SIG-M5 treated with dmso at 0.1 percent for 504 hours (cell line): ENCODE measurements around the gene CLNK.
A peak's percentile ranks its signal among the peaks of the same experiment; 100 is the strongest.

Source experiments
- DNase-seq: peaks from one replicate; lab custom pipeline; 2025; ENCODE audit not compliant: unreplicated experiment; lab: John Stamatoyannopoulos, UW

CLNK gene

GRCh38 chr4:10701702-10702460 is 17.3 kb upstream of the CLNK start:
- no peak for DNase-seq

DNA sequence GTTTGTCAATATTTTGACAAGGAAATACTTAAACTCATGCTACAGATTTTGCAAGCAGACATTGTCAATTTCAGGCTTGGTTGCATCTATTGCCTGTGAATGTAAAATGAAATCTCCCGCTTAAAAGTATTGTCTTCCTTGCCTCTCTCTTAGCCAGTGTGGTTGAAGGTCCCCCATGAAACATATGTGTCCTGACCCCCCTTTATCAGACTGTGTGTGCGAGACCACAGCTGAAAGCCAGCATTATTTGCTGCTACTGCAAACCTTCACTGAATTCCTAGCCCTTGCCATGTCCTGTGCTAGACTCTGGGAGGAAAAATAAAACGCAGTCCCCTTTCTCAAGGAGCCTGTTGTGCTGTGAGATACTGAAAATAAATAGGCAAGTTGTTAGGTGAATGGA is 16.6 kb upstream of the CLNK start:
- DNase-seq: no peak

- no peak for DNase-seq
Observed at GRCh38 chr4:10698172-10698571, 13.6 kb upstream of the CLNK start.

DNA sequence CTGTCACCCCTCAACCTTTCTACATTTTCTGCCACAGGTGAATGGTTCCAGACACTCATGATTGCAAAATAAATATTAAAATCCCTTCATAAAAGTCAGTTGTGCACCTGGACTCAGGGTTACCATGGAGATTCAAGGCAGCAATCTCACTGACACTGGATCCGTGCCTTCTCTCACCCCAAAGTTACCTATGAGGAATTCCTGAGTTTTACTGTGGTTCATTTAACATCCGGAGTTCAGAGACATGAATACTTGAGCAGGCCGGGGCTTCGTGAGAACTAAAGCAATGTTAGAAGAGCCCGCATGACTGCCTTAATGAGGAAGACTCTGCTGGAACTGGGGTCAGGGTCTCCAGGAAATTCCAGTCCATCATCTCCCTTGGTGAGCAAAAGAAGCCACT is 12.5 kb upstream of the CLNK start:
- no peak for DNase-seq

DNA sequence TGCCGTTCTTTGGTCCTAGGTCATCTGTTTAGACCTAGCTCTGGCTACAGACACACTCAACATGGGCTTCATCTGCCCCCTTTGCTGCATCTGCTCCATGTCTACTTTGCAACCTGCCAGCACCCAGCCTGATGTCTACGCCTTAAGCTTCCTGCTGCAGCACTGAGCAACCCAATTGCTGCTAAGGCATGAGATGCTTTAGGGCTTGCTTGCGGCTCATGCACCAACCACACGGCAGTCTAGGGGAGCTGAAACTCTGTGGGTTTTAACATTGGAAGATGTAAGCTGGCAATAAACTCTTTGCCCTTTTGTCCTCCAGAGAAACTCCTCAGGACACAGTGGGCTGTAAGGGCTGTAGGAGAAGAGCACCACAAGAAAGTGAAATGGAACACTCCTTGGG is 11.7 kb upstream of the CLNK start:
- DNase-seq: no peak

- DNase-seq: no peak
Observed at GRCh38 chr4:10694828-10695209, 10.3 kb upstream of the CLNK start.

GRCh38 chr4:10694151-10694827 is 9.7 kb upstream of the CLNK start:
- peak; percentile 5 for DNase-seq

DNA sequence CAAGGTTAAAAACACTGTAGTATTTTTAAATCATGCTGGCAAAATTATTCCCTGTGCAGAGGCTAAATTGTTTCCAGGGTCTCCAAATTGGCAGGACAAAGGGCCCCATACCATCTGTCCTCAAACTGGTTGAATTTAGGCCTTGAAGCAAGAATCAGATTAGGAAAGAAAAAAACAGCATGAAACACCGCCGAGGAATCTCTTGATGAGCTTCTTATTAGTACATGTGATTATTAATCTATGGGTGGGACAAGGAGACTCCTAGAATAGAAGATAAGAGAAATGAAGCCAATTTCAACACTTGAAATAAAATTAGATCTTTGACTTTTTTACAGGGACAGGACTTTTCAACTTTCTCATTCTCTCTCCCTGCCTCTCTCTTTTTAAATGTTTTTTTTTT is 7.1 kb upstream of the CLNK start:
- no peak for DNase-seq

DNA sequence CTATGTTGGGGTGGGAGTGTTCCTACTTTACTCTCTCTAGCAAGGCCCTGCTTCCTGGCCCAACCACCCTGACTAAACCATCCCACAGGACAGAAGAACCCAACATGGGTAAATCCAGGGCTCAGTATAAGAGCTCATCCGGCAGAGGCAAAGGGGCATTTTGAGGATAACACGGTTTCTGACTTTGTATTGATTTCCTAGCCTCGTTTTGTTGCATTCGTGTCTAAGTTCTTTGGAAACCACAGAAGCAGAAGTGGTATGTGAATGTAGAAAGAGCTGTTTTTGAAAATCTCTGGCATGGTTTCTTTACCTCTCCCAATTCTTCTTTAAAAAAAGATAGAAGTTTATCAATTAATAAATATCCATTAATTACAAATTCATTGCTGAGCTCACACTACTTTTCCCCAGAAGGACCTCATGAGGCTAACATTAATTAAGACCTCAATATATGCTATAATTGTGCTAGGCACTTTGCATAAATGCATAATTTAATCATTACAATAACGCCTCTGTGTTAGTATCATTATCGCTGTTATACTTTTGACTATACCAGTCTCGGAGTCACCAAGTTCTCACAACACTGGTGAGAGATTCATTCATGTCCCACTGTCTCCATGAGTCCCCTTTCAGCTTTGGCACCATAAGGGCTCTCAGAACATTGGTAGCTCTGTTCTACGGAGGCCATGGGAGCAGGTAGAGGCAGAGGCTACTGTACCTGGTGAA is 5.8 kb upstream of the CLNK start:
- no peak for DNase-seq

GRCh38 chr4:10688846-10689245 is 4.3 kb upstream of the CLNK start:
- no peak for DNase-seq

DNA sequence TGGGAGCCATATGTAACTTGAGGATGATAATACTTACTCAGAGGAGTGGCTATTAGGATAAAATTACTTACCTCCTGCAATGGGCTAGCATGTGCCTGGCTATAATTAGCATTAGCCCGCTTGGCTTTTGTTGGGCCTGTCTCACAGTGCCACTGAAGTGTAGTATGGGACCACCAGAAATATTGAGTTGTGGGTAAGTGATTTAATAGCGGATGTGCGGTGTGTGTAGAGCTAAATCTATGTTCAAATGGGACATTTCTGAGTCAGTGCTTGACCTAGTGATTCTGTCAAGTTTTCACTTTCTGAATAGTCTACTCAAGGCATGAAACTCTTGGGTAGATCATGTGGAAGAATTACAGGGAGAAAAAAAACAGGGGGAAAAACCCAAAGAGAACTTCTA is 3.5 kb upstream of the CLNK start:
- no peak for DNase-seq

DNA sequence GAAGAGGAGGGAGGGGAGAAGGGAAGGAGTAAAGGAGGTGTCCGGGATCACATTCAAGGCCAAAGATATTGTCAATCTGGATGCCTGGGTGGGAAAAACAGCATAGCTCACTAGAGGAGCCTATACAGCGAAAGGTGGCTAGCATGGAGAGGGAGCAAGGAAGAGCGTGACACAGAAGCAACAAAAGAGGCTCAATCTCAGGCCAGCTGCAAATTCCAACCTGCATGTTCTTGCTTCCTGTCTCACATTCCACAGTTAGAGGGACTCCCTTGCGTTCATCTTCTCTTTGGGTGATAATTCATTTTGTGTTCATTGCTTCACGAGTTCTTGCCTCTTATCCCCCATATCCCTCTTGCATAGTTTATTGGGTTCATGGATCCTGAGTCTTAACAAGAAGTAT is 3.0 kb upstream of the CLNK start:
- DNase-seq: no peak

DNA sequence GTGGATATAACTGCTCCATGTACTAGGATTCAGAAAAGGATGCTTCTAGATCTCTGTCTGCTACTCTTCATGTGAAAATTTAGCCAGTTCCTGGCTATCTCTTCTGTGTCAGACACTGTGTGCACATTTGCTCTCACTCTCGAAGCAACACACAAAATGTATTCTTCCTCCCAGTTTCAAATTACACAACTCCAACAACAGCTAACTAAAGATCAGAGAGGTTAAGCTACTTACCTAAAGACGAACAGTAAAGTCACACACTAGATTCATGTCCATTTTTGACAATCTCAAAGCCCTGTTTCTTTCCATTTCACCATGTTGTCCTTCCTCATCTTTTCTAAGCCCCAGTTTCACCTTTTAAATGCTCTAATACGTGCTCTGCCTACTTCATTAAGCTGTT is 2.2 kb downstream of the CLNK start:
- no peak for DNase-seq

DNA sequence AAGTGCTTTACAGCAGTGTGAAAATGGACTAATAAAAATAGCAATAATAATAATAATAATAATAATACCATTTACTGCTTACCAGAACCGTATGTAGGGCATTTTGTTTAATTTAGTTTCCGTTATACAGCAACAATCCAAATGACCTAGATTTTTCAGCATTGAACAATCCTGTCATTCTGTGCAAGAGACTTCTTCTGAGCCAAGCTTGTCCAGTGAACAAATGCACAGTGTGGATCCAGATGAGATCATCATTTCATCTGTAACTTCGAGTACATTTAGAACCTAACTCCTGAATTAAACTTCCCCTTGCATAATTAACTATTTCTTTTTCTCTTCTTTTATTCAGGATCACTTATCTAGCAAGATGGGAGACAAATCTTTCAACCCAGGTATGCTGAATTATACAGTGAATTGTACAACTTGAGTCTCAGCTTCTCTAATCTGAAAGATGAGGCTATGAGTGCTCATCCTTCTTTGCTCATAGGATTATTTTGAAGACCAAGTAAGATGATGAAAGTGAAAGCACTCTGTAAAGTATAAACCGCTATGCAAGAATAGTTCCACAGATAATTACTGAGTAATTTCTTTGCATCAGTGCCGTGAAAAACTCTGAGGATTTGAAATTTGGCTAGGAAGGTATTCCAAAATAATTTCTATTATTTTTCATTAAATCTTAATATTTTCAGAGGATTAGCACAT is 6.6 kb downstream of the CLNK start:
- DNase-seq: no peak

DNA sequence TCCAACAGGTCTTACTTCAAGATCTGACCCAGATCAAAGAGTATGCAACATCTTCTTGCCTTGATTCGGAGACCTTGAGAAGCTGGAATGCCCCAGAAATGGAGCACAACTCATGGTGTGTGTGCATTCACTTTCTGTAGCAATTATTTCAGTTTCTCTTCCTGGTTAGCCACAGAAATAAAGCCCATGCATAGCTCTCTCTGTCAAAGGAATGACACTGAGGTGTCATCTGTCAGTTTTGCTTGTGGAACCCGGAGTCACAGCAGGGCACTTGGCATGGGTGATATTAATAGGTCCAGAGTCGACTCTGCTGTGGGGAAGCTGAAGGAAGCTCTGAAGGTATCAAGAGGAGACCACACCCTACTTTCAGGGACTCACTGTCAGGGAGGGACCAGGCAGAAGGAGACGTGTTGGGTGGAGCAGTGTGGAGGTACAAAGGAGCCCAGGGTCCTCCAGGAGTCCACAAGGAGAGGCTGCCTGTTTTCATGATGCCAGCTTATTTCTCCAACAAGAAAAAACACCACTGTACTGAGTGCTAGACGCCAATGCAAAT is 10.7 kb downstream of the CLNK start:
- no peak for DNase-seq

DNA sequence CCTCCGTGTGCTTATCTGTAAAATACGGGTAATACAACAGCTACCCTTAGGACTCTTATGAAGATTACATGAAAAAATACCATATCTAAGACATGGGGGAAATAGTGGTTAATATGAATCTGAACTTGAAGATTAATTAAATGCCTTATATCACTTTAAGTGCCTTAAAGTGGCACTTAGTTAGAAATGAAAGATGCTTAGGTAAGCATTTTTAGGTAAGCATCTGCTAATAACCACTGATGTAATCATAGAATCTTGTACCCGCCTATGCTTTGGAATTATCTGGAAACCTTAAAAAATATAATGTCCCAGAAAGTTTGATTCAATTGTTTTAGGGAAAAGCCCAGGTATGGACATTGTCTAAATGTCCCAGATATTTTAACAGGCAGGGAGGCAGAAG is 12.2 kb downstream of the CLNK start:
- DNase-seq: no peak

- DNase-seq: no peak
Observed at GRCh38 chr4:10671799-10672198, 12.8 kb downstream of the CLNK start.

DNA sequence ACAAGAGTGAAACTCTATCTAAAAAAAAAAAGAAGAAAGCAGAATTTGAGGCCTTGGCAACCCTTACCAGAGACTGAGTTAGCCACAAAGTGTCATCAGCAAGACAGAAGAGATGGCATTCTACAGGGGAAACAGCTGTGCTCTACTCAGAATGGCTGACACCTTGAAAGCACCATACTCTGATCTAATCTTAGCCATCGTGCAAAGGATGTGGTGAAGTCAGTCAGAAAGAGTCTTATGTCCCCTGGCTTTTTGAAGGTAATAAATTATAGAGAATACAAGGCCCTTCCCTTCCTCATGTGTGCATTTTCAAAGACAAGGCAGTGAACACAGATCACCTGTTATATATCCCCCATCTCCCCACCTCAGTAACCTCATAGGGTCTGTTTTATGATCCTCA is 13.2 kb downstream of the CLNK start:
- no peak for DNase-seq

GRCh38 chr4:10670321-10670720 is 14.2 kb downstream of the CLNK start:
- DNase-seq: no peak

DNA sequence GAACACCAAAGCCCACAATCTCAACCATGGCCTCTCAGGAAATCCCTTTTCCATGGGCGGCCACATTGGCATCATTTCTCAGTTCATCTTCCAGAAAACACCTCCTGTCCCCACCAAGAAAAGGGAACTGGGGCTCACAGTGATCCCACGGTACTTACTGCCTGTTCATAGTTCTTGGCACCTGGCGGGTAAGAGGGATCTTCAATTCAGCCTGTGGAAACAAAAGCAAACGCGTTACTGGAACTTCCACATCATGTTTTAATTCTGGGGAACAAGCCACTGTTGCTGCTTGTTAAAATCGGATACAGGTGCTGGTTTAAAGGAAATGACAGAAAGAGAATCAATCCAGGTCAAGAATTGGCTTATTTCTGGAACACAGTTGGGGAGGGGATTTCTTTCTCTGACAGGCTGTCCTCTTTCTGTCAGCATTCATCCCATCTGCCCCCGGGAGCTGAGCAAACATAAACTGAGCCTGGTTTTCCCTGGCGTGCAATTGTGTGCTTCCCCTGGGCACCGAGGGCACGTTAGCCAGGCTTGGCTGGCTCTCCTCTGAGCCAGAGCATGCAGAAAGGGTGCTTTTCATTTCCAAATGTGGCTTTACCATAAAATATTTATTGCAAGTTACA is 16.8 kb downstream of the CLNK start:
- DNase-seq: no peak

DNA sequence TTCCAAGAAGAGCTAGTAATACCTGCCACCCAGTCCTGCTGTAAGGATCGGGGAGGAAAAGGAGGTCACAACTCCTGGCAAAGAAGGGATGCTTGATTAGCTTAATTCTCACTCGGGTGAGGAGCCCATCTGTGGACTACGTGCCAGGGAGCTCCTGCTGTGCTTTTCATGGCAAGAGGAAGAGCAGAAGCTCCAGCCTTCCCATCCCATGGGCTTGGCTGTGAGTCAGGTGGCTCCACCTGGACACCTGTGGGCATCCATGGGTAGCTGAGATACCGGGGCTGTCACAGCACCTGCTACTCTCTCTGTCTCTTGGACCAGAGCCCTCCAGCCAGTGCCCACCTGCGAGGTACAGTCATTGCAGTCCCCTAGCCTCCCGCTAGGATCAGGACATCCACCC is 18.0 kb downstream of the CLNK start:
- DNase-seq: no peak
